GM21390 (cell line): Measurements from ENCODE around the gene GINS1.

ENCODE experiments used
- ATAC-seq: cut with Tn5 transposase; IDR thresholded peaks from one replicate; pipeline ENCODE4 v1.9.1; 2021; ENCODE audit not compliant: unreplicated experiment

GINS1 gene

GRCh38 chr20:25453035-25453810, 45.8 kb downstream of the GINS1 start:
- ATAC-seq, result no peak

- ATAC-seq, result no peak
These were observed 46.9 kb downstream of the GINS1 start for GRCh38 chr20:25454153-25454900.

- no peak for ATAC-seq
These were observed 50.6 kb downstream of the GINS1 start for GRCh38 chr20:25457886-25458680.

GRCh38 chr20:25459111-25459830, 51.8 kb downstream of the GINS1 start:
- no peak for ATAC-seq

DNA sequence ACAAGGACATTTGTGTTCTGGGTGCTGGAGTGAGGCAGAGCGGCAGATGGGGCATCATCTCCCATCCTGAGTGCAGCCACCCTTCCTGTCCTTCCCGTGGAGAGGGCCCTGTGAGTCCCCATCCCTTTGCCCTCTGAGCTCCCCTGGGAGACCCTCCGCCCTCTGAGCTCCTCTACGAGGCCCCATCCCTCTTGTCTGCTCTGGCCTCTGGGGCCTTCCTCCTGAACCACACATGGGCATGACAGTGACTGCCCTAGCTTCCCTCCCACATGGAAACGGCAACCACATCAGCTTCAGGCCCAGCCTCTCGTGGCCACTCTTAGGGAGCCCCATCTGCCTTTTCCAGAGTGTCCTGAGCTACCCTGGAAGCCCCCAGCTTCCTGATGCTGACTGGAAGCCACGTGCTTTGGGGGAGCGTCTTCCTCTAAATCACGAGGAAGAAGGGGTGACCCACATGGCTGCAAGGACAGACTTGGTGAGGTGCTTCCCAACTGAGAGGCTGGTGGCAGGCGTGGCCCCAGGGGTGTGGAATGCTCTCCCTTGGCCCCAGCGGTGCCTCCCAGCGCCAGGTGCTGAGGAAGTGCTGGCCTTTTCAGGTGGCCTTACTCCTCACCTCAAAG, 52.6 kb downstream of the GINS1 start:
- no peak for ATAC-seq

DNA sequence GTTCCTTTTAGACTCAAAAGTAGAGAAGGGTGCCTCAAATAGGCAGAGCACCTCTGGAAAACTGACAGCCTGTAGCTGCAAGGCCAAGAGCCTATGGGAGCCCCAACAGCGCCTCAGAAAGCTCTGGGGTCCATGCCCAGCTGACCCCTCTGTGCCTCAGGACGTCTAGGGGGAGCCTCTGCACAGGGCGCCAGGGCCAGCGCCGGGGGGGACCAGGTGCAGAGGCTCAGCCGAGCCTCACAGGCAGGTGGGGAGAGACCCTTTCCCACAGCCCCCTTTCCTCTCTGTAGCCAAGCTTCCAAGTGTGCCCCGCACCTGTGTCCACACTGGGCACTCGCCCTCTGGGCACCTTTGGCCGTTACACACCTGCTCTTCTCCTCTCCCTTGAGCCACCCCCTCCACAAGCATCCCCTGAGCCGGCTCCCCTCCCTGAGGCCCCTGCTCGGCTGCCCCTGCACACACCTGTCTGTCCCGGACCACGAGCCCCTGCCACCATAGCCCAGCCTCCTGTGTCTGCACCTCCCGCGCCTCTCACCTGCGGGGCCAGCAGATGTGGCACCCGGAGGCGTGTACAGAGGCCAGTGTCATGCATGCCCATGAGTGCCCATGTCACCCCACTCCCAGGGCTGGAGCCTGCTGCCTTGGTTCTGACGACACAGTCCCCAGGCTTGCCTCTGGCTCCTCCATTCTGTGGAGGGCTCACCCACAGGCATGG, 53.2 kb downstream of the GINS1 start:
- ATAC-seq, result no peak

DNA sequence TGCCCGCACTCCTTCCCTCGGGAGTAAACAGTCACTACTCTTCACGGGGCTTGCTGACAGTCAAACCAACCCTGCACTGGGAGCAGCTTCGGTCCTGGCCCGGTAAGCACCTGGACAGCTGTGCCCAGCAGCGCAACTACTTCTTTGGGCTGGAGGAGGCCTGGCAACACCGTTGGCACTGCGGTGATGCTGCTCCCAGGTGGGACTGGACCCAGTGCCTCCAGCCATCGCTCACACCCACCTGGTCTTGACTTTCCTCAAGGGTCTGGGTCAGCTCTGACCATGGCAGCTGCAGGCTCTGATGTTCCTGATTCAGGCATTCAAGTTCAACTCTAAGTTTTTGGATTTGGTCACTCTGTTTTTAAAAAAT, 53.8 kb downstream of the GINS1 start:
- ATAC-seq, result no peak

- no peak for ATAC-seq
These were observed 54.5 kb downstream of the GINS1 start for GRCh38 chr20:25461786-25462545.

DNA sequence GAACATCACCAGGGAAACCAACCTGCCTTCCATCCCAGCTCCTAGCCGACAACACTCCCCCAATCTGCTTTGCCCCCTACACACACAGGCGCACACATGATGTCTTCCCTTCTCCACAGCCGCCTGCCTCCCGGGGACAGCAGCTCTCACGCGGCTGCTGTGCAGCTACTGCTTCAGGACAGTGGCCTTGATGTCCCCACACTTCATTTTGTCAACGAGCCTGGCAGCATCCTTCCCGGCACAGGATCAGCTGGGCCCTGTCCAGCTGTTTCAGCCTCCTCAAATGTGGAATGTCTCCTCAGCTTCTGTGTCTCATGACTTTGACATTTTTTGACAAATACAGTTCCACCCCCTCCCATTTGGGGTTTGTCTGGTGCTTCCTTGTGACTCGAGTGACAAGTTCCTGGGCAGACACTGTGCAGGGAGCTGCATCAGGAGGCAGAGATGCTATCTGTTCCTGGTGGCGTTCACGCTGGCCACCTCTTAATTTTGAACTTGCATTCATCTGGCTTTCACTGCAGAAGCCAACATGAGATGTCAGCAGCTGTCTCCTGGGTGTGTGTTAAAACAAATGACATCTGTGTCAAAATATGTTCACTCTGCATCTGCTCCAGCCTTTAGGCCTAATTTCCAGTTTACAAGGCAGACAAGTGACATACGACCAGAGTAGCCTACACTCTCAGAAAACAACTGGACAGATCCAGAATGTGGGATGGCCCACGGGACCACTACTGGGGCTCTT, 57.2 kb downstream of the GINS1 start:
- no peak for ATAC-seq

GRCh38 chr20:25465243-25466135, 58.0 kb downstream of the GINS1 start:
- ATAC-seq, result no peak

GRCh38 chr20:25466846-25467245, 59.4 kb downstream of the GINS1 start:
- no peak for ATAC-seq

DNA sequence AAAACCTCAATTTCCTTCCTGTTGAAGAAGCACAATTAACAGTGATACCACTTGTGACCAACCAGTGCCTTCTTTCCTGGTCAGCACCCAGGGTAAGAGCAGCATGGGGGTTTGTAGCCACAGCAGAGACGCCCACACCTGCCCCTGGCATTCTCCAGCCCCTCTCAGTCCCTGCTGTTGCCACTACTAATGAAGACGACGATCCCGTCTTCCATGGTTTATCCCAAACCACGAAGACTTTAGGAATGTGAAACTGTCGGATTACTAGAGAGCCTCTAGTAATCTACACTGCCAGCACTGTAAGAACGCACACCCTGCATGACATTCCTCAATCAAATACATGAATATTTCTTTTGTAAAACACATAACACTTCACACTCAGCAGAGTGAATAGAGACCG, 60.0 kb downstream of the GINS1 start:
- ATAC-seq, result no peak

- no peak for ATAC-seq
These were observed 60.9 kb downstream of the GINS1 start for GRCh38 chr20:25468126-25469075.

GRCh38 chr20:25469558-25469957, 62.1 kb downstream of the GINS1 start:
- no peak for ATAC-seq

DNA sequence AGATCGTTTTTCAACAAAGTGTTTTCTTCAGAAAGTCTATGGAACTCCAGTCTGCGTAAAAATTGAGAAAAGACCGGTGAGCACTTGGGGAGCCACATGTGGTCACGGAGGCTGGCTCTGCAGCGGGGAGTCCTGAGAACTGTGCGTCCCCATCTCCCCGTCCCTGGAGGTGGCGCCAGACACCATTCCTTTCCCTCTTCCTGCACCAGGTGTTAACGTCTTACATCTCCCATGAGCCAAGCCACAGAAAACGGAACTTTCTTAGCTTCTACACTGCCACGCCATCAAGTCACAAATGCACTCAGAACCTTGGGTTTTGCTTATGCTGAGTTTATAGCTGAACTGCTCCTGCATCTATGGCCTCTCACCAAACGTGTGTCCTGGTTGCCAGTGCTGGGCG, 62.6 kb downstream of the GINS1 start:
- no peak for ATAC-seq

DNA sequence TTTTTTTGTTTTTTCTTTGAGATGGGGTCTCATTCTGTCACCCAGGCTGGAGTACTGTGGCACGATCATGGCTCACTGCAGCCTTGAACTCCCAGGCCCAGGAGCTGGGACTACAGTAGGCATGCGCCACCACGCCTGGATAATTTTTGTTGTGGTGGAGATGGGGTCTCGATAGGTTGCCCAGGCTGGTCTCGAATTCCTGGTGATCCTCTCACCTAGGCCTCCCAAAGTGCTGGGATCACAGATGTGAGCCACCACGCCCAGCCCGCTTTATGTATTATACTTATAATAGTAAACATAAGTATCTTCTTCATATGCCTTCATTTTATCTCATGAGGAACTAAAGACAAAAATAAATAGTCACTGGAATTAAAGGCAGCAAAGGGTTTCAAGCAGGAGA, 63.5 kb downstream of the GINS1 start:
- no peak for ATAC-seq
